ENCODE measurements around the gene TMEM37. TPM values are rescaled to one million over a fixed set of nuclear protein-coding genes. Genes with fewer than 3 reads are reported as not detected.

Gene TMEM37
- total and polyA plus RNA-seq, 2 of the 13 experiments (the other 11 are each of a cell fraction or from before 2014, with no cell fraction given) = 37.7 to 115 TPM

DNA sequence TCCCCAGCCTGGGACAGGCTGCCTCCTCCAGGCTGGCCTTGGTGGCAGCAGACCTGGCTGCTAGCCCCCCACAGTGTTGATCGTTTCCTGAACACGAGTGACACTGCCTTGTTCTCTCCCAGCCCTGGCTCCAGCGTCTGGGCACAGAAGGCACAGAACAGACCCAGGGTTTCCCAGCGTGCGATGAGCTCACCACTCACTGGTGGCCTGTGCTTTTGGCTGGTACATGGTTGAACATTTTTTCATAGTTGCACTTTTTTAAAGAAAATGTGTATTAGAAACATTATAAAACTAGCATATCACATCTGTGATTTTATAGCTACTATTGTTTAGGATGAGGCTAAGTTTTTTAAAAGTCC lies 51.7 kb downstream of the TMEM37 start:
- peaks cover 0 to 72% of the 10 kb centered on the region in 2 experiments; a peak in 3 of 5 replicates for H3K27me3 ChIP-seq (ENCODE audit: control insufficient read depth in 1 of 2, insufficient read depth in 2 of 2, low read length in 2 of 2)
- intact Hi-C loops (cut with micrococcal nuclease; ENCODE audit: unreplicated experiment) (no loop called here), in situ Hi-C loops (cut with HindIII; ENCODE audit: extremely low pct_ligation_motif_present, low pct_unique_long_range_greater_than_20kb) (loop anchor here (5.0 kb wide), 1 partner anchor 261 kb away; the partner anchor contains the start of gene STEAP3)
- no TSS peak for BruUV-seq (replicated peaks)
- no peaks in the 10 kb centered on the region for H3K36me3 ChIP-seq (replicated peaks in 1 of 2; ENCODE audit: control insufficient read depth in 1 of 2, insufficient read depth in 2 of 2, low read length in 2 of 2)
- no peak overlapping the region for H3K9ac ChIP-seq (ENCODE audit: insufficient read depth, low read depth, low read length)
- CTCF ChIA-PET (ENCODE audit: low intra/inter-chr PET ratio, low total read pairs) = no interaction called here
- ATAC-seq (no peak), FAIRE-seq (no peak), DNase-seq (ENCODE audit: low spot score) (no peak)
- WGBS (ENCODE audit: low lambda C conversion rate) = 44% methylated on average over 5 of the region's 5 CpGs
- H4K20me1 ChIP-seq (ENCODE audit: insufficient read depth, low read length) = no peaks in the 10 kb centered on the region
- H3K4me1 ChIP-seq (ENCODE audit: insufficient read depth, low read length) = peaks cover 72% of the 10 kb centered on the region
- no peak overlapping the region for H3K4me2 ChIP-seq (ENCODE audit: low read depth, low read length)
- POLR2A ChIA-PET = no interaction called here
- TF ChIP-seq CENPX (CRISPR knock-in tag; IDR thresholded peaks at IDR 0.05) (no peak), ISX (CRISPR knock-in tag; conservative IDR thresholded peaks at IDR 0.05) (no peak), CENPT (CRISPR knock-in tag; IDR thresholded peaks at IDR 0.05; ENCODE audit: low read depth) (0 out of 2 replicates have a peak, but pooled peaks have one; percentile 1), ZMAT3 (CRISPR knock-in tag; conservative IDR thresholded peaks at IDR 0.05) (no peak), POLR2G (IDR thresholded peaks at IDR 0.05; ENCODE audit: low read depth, low read length) (no peak), KDM5B (CRISPR knock-in tag; IDR thresholded peaks at IDR 0.05; ENCODE audit: borderline replicate concordance) (peak; percentile 5; the same call in 1 of the 2 replicates), ZNF775 (CRISPR knock-in tag; IDR thresholded peaks at IDR 0.05; ENCODE audit: borderline replicate concordance) (no peak), ZNF556 (CRISPR knock-in tag; IDR thresholded peaks at IDR 0.05; ENCODE audit: borderline replicate concordance) (no peak), SCMH1 (CRISPR knock-in tag; IDR thresholded peaks at IDR 0.05; ENCODE audit: borderline replicate concordance) (no peak), TAF1 (CRISPR knock-in tag; IDR thresholded peaks at IDR 0.05) (no peak), FIP1L1 (IDR thresholded peaks at IDR 0.05; ENCODE audit: borderline replicate concordance, insufficient read depth, low read depth, low read length) (no peak), ZNF280B (CRISPR knock-in tag; IDR thresholded peaks at IDR 0.05; ENCODE audit: borderline replicate concordance) (no peak), ZNF747 (CRISPR knock-in tag; IDR thresholded peaks at IDR 0.05; ENCODE audit: borderline replicate concordance) (no peak), ATRX (CRISPR knock-in tag; IDR thresholded peaks at IDR 0.05; ENCODE audit: borderline replicate concordance) (no peak), HES4 (CRISPR knock-in tag; IDR thresholded peaks at IDR 0.05; ENCODE audit: borderline replicate concordance) (no peak), HNF4A (CRISPR knock-in tag; IDR thresholded peaks at IDR 0.05) (no peak), PTBP1 (IDR thresholded peaks at IDR 0.05; ENCODE audit: low read depth, low read length, poor library complexity, severe bottlenecking) (no peak)
- TF ChIP-seq, protein P1, sequence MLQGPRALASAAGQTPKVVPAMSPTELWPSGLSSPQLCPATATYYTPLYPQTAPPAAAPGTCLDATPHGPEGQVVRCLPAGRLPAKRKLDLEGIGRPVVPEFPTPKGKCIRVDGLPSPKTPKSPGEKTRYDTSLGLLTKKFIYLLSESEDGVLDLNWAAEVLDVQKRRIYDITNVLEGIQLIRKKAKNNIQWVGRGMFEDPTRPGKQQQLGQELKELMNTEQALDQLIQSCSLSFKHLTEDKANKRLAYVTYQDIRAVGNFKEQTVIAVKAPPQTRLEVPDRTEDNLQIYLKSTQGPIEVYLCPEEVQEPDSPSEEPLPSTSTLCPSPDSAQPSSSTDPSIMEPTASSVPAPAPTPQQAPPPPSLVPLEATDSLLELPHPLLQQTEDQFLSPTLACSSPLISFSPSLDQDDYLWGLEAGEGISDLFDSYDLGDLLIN (CRISPR knock-in tag; IDR thresholded peaks at IDR 0.05; ENCODE audit: borderline replicate concordance) = no peak
- no peaks in the 10 kb centered on the region for H3K79me2 ChIP-seq (ENCODE audit: insufficient read depth, low read length)
- no peak overlapping the region for H2AFZ ChIP-seq (ENCODE audit: low read length)
- no peak overlapping the region for H3K27ac ChIP-seq (ENCODE audit: extremely low read length, insufficient read depth, low read length)
- H3K9me3 ChIP-seq (ENCODE audit: low read length) = no peaks in the 10 kb centered on the region
- no peak overlapping the region for H3K4me3 ChIP-seq (replicated peaks in 1 of 3; ENCODE audit: insufficient read depth in 1 of 3, low read depth in 2 of 3, low read length in 3 of 3)

Data from HepG2 (cell line).